HG03558 (cell line): ENCODE results near the gene C9orf72.
"Not testable (repeated sequence)": the region's sequence is repeated elsewhere in the genome, so short reads cannot be mapped to it uniquely, and the experiment has no call there.

Experiments used
- ATAC-seq: cut with Tn5 transposase; IDR thresholded peaks from one replicate; pipeline ENCODE4 v1.9.1; 2021; ENCODE audit warnings: moderate number of reproducible peaks; ENCODE audit not compliant: unreplicated experiment; ENCODE audit errors: extremely low read depth

The C9orf72 gene

GRCh38 chr9:27519466-27520465 is 53.5 kb downstream of the C9orf72 start:
- no peak for ATAC-seq

GRCh38 chr9:27518809-27519208 is 54.5 kb downstream of the C9orf72 start:
- no peak for ATAC-seq

- no peak for ATAC-seq
These were observed 55.3 kb downstream of the C9orf72 start for GRCh38 chr9:27518006-27518405.

- ATAC-seq, result no peak
These were observed 58.7 kb downstream of the C9orf72 start for GRCh38 chr9:27514551-27514950.

GRCh38 chr9:27511771-27512170 is 61.5 kb downstream of the C9orf72 start:
- no peak for ATAC-seq

GRCh38 chr9:27510780-27511179 is 62.5 kb downstream of the C9orf72 start:
- ATAC-seq, result no peak

GRCh38 chr9:27506981-27507380 is 66.3 kb downstream of the C9orf72 start:
- ATAC-seq, result no peak

- no peak for ATAC-seq
These were observed 67.5 kb downstream of the C9orf72 start for GRCh38 chr9:27505744-27506161.

GRCh38 chr9:27504259-27504658 is 69.0 kb downstream of the C9orf72 start:
- no peak for ATAC-seq

- ATAC-seq, result no peak
These were observed 69.7 kb downstream of the C9orf72 start for GRCh38 chr9:27503623-27504022.

GRCh38 chr9:27500902-27501301 is 72.4 kb downstream of the C9orf72 start:
- ATAC-seq, result not testable (repeated sequence)

GRCh38 chr9:27499451-27499850 is 73.8 kb downstream of the C9orf72 start:
- no peak for ATAC-seq

- no peak for ATAC-seq
These were observed 75.3 kb downstream of the C9orf72 start for GRCh38 chr9:27497883-27498417.
